Neural cell (in vitro differentiated cells): ENCODE results near the gene SV2B.

ENCODE experiments used
- EP300 ChIP-seq: fragments of 450-650 bp; conservative IDR thresholded peaks from 2 replicates; pipeline ENCODE4 v1.6.1; 2014; ENCODE audit warnings: antibody characterized with exemption, mild to moderate bottlenecking, moderate library complexity; ENCODE audit not compliant: poor library complexity, severe bottlenecking
- POLR2AphosphoS5 ChIP-seq: IDR thresholded peaks from 2 replicates; pipeline ENCODE4 v1.6.1; 2012
- RAD21 ChIP-seq: fragments of 450-650 bp; conservative IDR thresholded peaks from 2 replicates; pipeline ENCODE4 v1.6.1; 2014; ENCODE audit warnings: antibody characterized with exemption, mild to moderate bottlenecking, moderate library complexity
- SMC3 ChIP-seq: fragments of 450-650 bp; conservative IDR thresholded peaks from 2 replicates; pipeline ENCODE4 v1.6.1; 2014; ENCODE audit warnings: antibody characterized with exemption, mild to moderate bottlenecking, moderate library complexity; ENCODE audit not compliant: poor library complexity
- TAF1 ChIP-seq: IDR thresholded peaks from 2 replicates; pipeline ENCODE4 v1.6.1; 2012; ENCODE audit warnings: low read depth
- TF ChIP-seq, protein P1 (sequence below): fragments of 450-650 bp; IDR thresholded peaks from 2 replicates; pipeline ENCODE4 v1.5.1; 2014; ENCODE audit warnings: antibody characterized with exemption, mild to moderate bottlenecking, moderate library complexity; ENCODE audit not compliant: poor library complexity, severe bottlenecking

DNA sequence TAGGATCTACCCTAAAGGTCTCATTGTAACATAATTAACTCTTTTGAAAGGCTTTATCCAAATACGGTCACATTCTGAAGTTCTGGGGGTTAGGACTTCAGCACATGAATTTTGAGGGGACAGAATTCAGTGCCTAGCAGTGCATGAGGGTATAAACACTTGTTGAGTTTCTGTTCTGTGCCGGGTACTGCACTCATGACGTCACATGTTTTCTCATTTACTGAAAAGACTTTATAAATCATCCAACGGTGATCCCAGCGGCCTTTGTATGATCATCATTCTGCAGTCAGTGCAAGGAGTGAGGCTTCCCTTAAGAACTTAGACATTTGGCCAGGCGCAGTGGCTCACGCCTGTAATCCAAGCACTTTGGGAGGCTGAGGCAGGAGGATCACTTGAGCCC lies 25.1 kb downstream of the SV2B start:
- TF ChIP-seq, protein P1, sequence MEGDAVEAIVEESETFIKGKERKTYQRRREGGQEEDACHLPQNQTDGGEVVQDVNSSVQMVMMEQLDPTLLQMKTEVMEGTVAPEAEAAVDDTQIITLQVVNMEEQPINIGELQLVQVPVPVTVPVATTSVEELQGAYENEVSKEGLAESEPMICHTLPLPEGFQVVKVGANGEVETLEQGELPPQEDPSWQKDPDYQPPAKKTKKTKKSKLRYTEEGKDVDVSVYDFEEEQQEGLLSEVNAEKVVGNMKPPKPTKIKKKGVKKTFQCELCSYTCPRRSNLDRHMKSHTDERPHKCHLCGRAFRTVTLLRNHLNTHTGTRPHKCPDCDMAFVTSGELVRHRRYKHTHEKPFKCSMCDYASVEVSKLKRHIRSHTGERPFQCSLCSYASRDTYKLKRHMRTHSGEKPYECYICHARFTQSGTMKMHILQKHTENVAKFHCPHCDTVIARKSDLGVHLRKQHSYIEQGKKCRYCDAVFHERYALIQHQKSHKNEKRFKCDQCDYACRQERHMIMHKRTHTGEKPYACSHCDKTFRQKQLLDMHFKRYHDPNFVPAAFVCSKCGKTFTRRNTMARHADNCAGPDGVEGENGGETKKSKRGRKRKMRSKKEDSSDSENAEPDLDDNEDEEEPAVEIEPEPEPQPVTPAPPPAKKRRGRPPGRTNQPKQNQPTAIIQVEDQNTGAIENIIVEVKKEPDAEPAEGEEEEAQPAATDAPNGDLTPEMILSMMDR, result no peak
- no peak for TF ChIP-seq TAF1
- no peak for TF ChIP-seq RAD21
- TF ChIP-seq SMC3, result no peak
- TF ChIP-seq POLR2AphosphoS5, result no peak
- no peak for TF ChIP-seq EP300
